Neural progenitor cell (in vitro differentiated cells): Measurements from ENCODE around the gene LIMD2. TPM values are rescaled to one million over a fixed set of nuclear protein-coding genes. Genes with fewer than 3 reads are reported as not detected.

Source experiments
- DNase-seq: peaks from one replicate; pipeline ENCODE4 v3.0.0-alpha.2; 2016; ENCODE audit warnings: low spot score
- H2AFZ ChIP-seq: fragments of 200-600 bp; sonication (generic); replicated peaks from 2 replicates; pipeline ENCODE4 v1.6.1; 2016; ENCODE audit warnings: antibody characterized with exemption
- H3F3A ChIP-seq: fragments of 200-600 bp; sonication (generic); 2 replicates; pipeline ENCODE4 v1.6.1; 2016; ENCODE audit warnings: antibody characterized with exemption, low read depth
- H3K27ac ChIP-seq: fragments of 200-600 bp; sonication (generic); 2 replicates; pipeline ENCODE4 v1.5.1; 2016; ENCODE audit warnings: mild to moderate bottlenecking
- H3K27me3 ChIP-seq: fragments of 200-600 bp; sonication (generic); 2 replicates; pipeline ENCODE4 v1.6.1; 2016; ENCODE audit warnings: mild to moderate bottlenecking, moderate library complexity
- H3K36me3 ChIP-seq: fragments of 200-600 bp; sonication (generic); 2 replicates; pipeline ENCODE4 v1.5.1; 2016
- H3K4me1 ChIP-seq: fragments of 200-600 bp; sonication (generic); 2 replicates; pipeline ENCODE4 v1.6.1; 2016; ENCODE audit warnings: mixed run types
- H3K4me2 ChIP-seq: fragments of 200-600 bp; sonication (generic); 2 replicates; pipeline ENCODE4 v1.6.1; 2016
- H3K4me3 ChIP-seq: fragments of 200-600 bp; sonication (generic); 2 replicates; pipeline ENCODE4 v1.5.1; 2016
- H3K79me2 ChIP-seq: fragments of 200-600 bp; sonication (generic); 2 replicates; pipeline ENCODE4 v1.6.1; 2016; ENCODE audit warnings: low read depth
- H3K9ac ChIP-seq: fragments of 200-600 bp; sonication (generic); 2 replicates; pipeline ENCODE4 v1.6.1; 2016
- H3K9me3 ChIP-seq: fragments of 200-600 bp; sonication (generic); 2 replicates; pipeline ENCODE4 v1.5.1; 2016; ENCODE audit warnings: low read depth
- H4K20me1 ChIP-seq: fragments of 200-600 bp; sonication (generic); 2 replicates; pipeline ENCODE4 v1.6.1; 2016; ENCODE audit warnings: low read depth
- H3K27ac Mint-ChIP-seq: 3 replicates; pipeline ENCODE4 v1.8.0; 2021; ENCODE audit warnings: mixed read lengths
- H3K27me3 Mint-ChIP-seq: 2 replicates; pipeline ENCODE4 v1.8.0; 2022; ENCODE audit warnings: low read depth, mild to moderate bottlenecking, inconsistent platforms, moderate library complexity, mixed read lengths; ENCODE audit not compliant: insufficient read depth
- H3K36me3 Mint-ChIP-seq: 3 replicates; pipeline ENCODE4 v1.8.0; 2021; ENCODE audit warnings: mixed read lengths
- H3K4me1 Mint-ChIP-seq: 3 replicates; pipeline ENCODE4 v1.8.0; 2021; ENCODE audit warnings: mixed read lengths
- H3K4me3 Mint-ChIP-seq: 3 replicates; pipeline ENCODE4 v1.8.0; 2021; ENCODE audit warnings: mild to moderate bottlenecking, moderate library complexity, mixed read lengths
- H3K9me3 Mint-ChIP-seq: 3 replicates; pipeline ENCODE4 v1.8.0; 2020; ENCODE audit warnings: mixed read lengths
- EZH2 ChIP-seq: fragments of 200-600 bp; sonication (generic); IDR thresholded peaks from 2 replicates; pipeline ENCODE4 v1.6.1; 2017; ENCODE audit warnings: antibody characterized with exemption, mild to moderate bottlenecking, moderate library complexity
- EZH2phosphoT487 ChIP-seq: fragments of 200-600 bp; sonication (generic); IDR thresholded peaks from 2 replicates; pipeline ENCODE4 v1.6.1; 2017; ENCODE audit warnings: antibody characterized with exemption
- total RNA-seq: library from RNA; depleted of rRNA; stranded (reverse); fragments of >200 nt; gene quantifications from 2 replicates; pipeline ENCODE4 v1.2.3, GENCODE V29; 2015; ENCODE audit warnings: low replicate concordance
- TF ChIP-seq, protein P1 (sequence below): fragments of 200-600 bp; sonication (generic); IDR thresholded peaks from 2 replicates; pipeline ENCODE4 v1.5.1; 2017; ENCODE audit warnings: antibody characterized with exemption, mild to moderate bottlenecking

LIMD2 gene
- total RNA-seq, 1 donor from 2014 or later, result 7.0 TPM

DNA sequence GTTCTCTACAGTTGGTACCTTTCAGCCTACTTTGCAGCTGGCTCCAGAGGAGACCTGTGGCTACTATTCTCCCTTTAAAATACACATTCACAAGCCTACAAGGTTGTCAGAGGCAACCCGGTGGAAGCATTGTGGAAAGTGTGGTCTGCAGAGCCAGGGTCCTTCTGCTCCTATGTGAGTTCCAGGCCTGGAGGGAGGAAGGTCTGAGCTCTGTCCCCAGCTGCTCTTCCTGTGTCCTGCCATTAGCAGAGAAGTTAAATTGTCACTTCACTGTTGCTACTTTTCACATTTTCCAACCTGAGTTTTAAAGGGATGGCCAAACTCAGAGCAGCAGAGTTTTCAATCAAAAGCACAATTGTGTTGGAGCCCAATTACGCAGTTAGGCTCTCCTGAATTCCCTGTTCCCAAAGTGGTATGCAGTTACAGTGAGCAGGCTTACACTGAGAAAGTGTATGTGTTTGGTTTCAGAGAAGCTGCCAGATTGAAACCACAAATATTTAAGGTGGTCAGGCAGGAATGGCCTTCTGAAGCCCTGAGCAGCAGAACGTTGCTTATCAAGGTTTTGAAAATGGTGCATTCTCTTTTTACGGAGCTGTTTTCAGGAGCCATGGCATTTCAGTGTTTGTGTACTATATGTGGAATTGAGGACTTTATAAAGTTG, 52.7 kb downstream of the LIMD2 start:
- no peak overlapping the region for H3K4me3 ChIP-seq
- no peak overlapping the region for H3K9ac ChIP-seq
- no peaks in the 10 kb centered on the region for H3K4me1 Mint-ChIP-seq
- no peak overlapping the region for H3K27ac ChIP-seq
- no peak for TF ChIP-seq EZH2phosphoT487
- TF ChIP-seq, protein P1, sequence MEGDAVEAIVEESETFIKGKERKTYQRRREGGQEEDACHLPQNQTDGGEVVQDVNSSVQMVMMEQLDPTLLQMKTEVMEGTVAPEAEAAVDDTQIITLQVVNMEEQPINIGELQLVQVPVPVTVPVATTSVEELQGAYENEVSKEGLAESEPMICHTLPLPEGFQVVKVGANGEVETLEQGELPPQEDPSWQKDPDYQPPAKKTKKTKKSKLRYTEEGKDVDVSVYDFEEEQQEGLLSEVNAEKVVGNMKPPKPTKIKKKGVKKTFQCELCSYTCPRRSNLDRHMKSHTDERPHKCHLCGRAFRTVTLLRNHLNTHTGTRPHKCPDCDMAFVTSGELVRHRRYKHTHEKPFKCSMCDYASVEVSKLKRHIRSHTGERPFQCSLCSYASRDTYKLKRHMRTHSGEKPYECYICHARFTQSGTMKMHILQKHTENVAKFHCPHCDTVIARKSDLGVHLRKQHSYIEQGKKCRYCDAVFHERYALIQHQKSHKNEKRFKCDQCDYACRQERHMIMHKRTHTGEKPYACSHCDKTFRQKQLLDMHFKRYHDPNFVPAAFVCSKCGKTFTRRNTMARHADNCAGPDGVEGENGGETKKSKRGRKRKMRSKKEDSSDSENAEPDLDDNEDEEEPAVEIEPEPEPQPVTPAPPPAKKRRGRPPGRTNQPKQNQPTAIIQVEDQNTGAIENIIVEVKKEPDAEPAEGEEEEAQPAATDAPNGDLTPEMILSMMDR, result no peak
- TF ChIP-seq EZH2, result no peak
- H3K36me3 ChIP-seq, result no peaks in the 10 kb centered on the region
- H2AFZ ChIP-seq, result no peak overlapping the region
- no peak overlapping the region for H3K4me2 ChIP-seq
- H4K20me1 ChIP-seq, result peaks cover 3% of the 10 kb centered on the region
- peaks cover 2% of the 10 kb centered on the region for H3K27me3 Mint-ChIP-seq
- peaks cover 7% of the 10 kb centered on the region for H3K4me1 ChIP-seq
- H3K9me3 Mint-ChIP-seq, result no peaks in the 10 kb centered on the region
- no peak for DNase-seq
- no peak overlapping the region for H3K4me3 Mint-ChIP-seq
- no peaks in the 10 kb centered on the region for H3K9me3 ChIP-seq
- peaks cover 7% of the 10 kb centered on the region for H3F3A ChIP-seq
- H3K79me2 ChIP-seq, result no peaks in the 10 kb centered on the region
- no peak overlapping the region for H3K27ac Mint-ChIP-seq
- H3K27me3 ChIP-seq, result no peaks in the 10 kb centered on the region
- H3K36me3 Mint-ChIP-seq, result peaks cover 4% of the 10 kb centered on the region

GRCh38 chr17:63646488-63646806, 53.5 kb downstream of the LIMD2 start:
- H3K27me3 ChIP-seq, result no peaks in the 10 kb centered on the region
- Mint-ChIP-seq H3K27me3 (peaks cover 2% of the 10 kb centered on the region), H3K4me1 (no peaks in the 10 kb centered on the region), H3K27ac (no peak overlapping the region), H3K36me3 (peaks cover 4% of the 10 kb centered on the region), H3K9me3 (no peaks in the 10 kb centered on the region), H3K4me3 (no peak overlapping the region)
- H3K4me1 ChIP-seq, result peaks cover 7% of the 10 kb centered on the region
- H2AFZ ChIP-seq, result no peak overlapping the region
- peaks cover 3% of the 10 kb centered on the region for H4K20me1 ChIP-seq
- peaks cover 7% of the 10 kb centered on the region for H3F3A ChIP-seq
- no peaks in the 10 kb centered on the region for H3K9me3 ChIP-seq
- no peak overlapping the region for H3K27ac ChIP-seq
- H3K4me2 ChIP-seq, result no peak overlapping the region
- no peak overlapping the region for H3K4me3 ChIP-seq
- no peak for DNase-seq
- H3K79me2 ChIP-seq, result no peaks in the 10 kb centered on the region
- no peaks in the 10 kb centered on the region for H3K36me3 ChIP-seq
- H3K9ac ChIP-seq, result no peak overlapping the region
- TF ChIP-seq EZH2 (no peak), EZH2phosphoT487 (no peak)
- TF ChIP-seq, protein P1, result no peak

Other genes starting within 250 kb of the LIMD2 start
- 0.22 TPM in 1 of 2 replicates, not detected in the other for gene ACE, start 223.1 kb downstream of the LIMD2 start, total RNA-seq
- gene KCNH6, start 176.8 kb downstream of the LIMD2 start, total RNA-seq, result 0.03 TPM in 1 of 2 replicates, not detected in the other
- gene DCAF7, start 149.6 kb downstream of the LIMD2 start, total RNA-seq, result 56.5 and 70.6 TPM in 2 replicates
- 15.4 and 18.3 TPM in 2 replicates for gene TACO1, start 99.2 kb downstream of the LIMD2 start, total RNA-seq
- gene MAP3K3, start 77.7 kb downstream of the LIMD2 start, total RNA-seq, result 21.6 and 28.8 TPM in 2 replicates
- gene STRADA, start 41.7 kb upstream of the LIMD2 start, total RNA-seq, result 46.6 and 69.6 TPM in 2 replicates
- 49.2 and 60.8 TPM in 2 replicates for gene CCDC47, start 73.5 kb upstream of the LIMD2 start, total RNA-seq
- gene DDX42, start 74.0 kb upstream of the LIMD2 start, total RNA-seq, result 87.4 and 104 TPM in 2 replicates
- 49.6 and 69.7 TPM in 2 replicates for gene PSMC5, start 127.3 kb upstream of the LIMD2 start, total RNA-seq
- gene FTSJ3, start 127.5 kb upstream of the LIMD2 start, total RNA-seq, result 21.8 and 44.3 TPM in 2 replicates
- gene SMARCD2, start 142.6 kb upstream of the LIMD2 start, total RNA-seq, result 80.7 and 100 TPM in 2 replicates
- not detected in 2 replicates for gene CSH2, start 173.6 kb upstream of the LIMD2 start, total RNA-seq
- gene GH2, start 181.8 kb upstream of the LIMD2 start, total RNA-seq, result not detected in 2 replicates
- gene CSH1, start 196.4 kb upstream of the LIMD2 start, total RNA-seq, result not detected in 2 replicates
- not detected in 2 replicates for gene CSHL1, start 211.1 kb upstream of the LIMD2 start, total RNA-seq
- gene GH1, start 218.7 kb upstream of the LIMD2 start, total RNA-seq, result not detected in 2 replicates
- gene CD79B, start 232.2 kb upstream of the LIMD2 start, total RNA-seq, result 1.6 TPM in 1 of 2 replicates, not detected in the other